GM19328 (cell line): ENCODE measurements around the gene THRAP3.

Experiments
- ATAC-seq: cut with Tn5 transposase; IDR thresholded peaks from one replicate; pipeline ENCODE4 v1.9.1; 2021; ENCODE audit warnings: mild to moderate bottlenecking, moderate library complexity; ENCODE audit not compliant: unreplicated experiment

THRAP3 gene

DNA sequence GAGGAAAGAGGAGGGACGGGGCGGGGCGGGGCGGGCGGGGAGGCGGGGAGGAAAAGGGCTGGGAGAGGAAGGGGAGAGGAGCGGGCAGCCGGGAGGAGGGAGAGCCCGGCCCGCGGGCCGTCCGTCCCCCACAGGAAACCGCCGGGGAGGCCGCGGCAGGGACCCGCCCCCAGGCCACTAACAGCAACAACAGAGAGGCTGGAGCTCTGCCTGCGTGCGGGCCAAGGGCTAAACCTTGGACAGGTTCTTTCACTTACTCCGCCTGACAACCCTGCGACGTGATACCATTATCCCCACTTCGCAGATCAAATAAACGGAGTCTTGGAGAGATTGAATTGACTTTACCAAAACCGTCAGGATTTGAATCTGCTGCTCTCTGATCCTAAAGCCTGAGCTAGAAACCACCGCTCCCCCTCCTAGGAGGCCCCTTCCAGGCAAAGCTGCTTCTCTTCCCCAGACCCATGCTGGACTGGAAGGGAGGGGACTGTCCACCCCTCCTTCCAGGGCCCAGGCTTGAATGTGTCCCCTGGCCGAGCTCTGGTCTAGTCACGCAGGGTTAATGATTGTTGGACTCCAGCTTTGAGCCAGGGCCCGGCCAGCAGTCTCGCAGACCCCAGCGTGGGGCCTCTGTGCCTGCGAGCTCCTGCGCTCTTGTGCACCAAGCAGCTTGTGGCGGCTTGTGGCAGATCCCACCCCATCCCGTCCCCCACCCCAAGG is 99.6 kb downstream of the THRAP3 start, which contains the start of gene EVA1B:
TSS of gene EVA1B (minus strand) at position 10 of the 717 bp plus-strand sequence. CDS start 608 bp downstream, outside the sequence.
- no peak for ATAC-seq

- no peak for ATAC-seq
Measured at GRCh38 chr1:36324353-36324703, 100.1 kb downstream of the THRAP3 start.

- ATAC-seq = no peak
Measured at GRCh38 chr1:36326499-36326898, 102.3 kb downstream of the THRAP3 start.

GRCh38 chr1:36327421-36328087 is 103.3 kb downstream of the THRAP3 start:
- ATAC-seq = no peak

GRCh38 chr1:36328088-36328480 is 103.8 kb downstream of the THRAP3 start:
- ATAC-seq = no peak

GRCh38 chr1:36328713-36329112 is 104.5 kb downstream of the THRAP3 start:
- no peak for ATAC-seq

DNA sequence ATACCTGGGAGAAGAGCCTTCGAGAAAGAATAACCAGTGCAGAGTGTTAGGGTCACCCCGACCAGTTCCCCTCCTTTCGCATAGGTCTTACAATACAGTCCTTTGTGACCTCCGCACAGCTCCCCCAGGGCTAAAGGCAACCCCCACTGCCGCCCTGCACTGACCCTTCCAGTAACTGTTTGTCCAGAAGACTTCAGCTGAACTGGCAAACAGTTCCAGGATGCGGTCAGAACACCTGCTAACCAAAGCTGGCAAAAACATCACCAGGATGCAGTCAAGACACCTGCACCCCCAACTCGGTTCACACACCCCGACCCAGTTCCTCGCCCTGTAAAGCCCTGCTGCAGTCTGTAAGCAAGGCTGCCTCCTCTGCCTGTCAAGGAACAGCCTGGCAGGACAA is 105.6 kb downstream of the THRAP3 start:
- ATAC-seq = no peak

DNA sequence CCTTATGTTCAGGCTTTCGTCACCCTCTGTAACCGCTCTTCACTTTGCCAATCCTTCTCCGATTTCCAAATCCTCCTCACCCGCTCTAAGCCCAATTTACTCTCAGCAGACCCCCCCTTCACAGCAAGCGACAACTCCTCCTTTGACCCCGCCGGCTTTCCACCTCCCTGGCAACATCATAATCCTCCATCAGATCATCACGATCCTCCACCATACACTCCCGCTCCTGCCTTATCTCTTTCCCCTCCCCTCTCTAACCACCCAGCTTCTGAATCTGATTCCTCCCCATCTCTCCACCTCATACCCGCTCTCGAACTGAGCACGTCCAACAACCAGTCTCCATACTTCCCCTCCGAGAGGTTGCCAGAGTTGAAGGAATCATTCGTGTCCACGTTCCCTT is 106.7 kb downstream of the THRAP3 start:
- ATAC-seq = no peak

DNA sequence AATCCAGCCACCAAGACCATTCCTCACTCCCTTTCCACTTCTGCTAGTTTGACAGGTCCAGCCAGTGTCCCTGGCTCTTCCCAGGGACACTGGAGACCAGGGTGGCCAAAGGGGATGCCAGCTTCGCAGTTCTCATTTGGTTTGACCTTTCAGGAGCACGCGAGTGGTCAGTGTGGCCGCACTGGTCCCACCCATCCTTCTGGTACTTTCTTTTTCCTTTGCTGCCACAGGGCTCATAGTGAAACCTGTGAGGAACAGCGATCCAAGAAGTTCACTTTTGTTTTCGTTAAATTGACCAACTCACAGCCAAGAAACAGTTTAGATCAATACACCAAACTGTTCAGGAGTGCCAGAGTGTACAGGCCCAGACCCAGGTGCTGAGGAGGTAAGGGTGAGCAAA is 113.6 kb downstream of the THRAP3 start:
- no peak for ATAC-seq

DNA sequence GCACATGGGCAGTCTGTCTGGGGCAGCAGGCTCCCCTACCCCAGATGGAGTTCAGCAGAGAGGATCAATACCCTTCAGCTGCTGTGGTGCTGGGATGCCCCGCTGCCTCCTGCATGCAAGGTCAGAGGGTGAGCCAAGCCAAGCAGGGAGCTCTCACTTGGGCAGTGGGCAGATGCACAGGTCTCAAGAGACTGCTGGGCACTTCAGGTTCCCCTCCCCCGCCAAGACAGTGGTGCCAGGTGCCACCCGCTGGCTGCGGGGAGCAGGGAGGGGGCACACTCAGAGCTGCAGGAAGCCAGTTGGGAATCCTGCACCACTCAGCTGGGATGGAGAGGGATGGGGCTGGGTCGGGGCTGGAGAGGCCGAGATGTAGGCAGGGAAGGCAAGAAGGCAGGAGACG is 115.0 kb downstream of the THRAP3 start:
- ATAC-seq = no peak

GRCh38 chr1:36339615-36340014 is 115.4 kb downstream of the THRAP3 start:
- ATAC-seq = no peak

DNA sequence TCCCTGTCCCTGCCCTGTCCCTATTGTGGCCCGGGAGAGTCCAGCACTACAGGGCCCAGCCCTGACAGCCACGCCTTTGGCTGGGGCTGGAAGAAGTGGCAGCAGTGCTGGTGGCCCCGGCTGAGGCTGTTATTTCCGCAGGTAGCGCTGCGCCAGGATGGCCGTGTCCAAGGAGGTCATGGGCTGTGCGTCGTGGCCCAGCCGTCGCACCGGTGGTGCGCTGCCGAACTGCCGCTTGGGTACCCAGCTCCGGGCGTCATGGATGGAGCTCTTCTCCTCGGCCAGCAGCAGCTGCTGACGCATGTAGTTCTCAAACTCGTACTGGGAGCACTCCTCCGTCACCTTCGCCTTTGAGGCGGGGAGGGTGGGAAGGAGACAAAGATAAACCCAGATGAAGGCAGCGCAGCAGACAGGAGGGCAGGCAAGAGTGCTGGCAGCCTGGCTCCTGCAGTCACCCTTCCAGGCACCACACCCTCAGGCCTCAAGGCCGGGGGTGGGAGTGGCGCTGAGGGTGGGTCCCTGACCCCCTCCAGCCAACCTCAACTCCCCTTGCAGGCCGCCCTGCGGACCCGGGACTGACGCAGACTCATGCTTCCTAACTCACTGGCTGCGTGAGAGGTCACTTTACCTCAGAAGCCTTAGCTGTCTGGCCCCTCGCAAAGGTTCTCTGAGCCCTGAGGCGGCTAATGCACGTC is 117.5 kb downstream of the THRAP3 start:
- ATAC-seq = no peak

GRCh38 chr1:36342426-36343185 is 118.4 kb downstream of the THRAP3 start:
- ATAC-seq = no peak

- ATAC-seq = no peak
Measured at GRCh38 chr1:36343651-36344394, 119.6 kb downstream of the THRAP3 start.

- no peak for ATAC-seq
Measured at GRCh38 chr1:36344395-36344680, 120.1 kb downstream of the THRAP3 start.

DNA sequence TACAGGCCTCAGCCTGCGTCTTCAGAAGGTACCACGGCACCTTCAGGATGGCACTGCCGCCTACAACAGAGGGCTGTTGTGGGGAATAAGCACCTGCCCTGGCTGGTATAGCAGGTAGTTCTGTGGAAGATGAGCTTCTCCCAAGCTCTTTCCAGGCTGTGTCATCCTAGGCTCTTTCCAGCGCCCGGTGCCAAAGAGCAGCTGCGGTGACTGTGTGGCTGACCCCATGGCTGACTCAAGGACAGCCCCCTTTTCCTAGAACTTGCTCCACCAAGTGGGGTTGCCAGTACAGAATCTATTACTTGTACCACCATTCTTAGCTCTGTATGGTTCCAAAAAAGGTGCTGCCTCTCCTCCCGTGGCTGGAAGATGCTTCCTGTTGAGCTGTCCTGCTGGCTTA is 121.1 kb downstream of the THRAP3 start:
- no peak for ATAC-seq

GRCh38 chr1:36346741-36347370 is 122.6 kb downstream of the THRAP3 start:
- no peak for ATAC-seq

GRCh38 chr1:36349241-36349671 is 125.0 kb downstream of the THRAP3 start:
- peak; percentile 60 for ATAC-seq

GRCh38 chr1:36349839-36350238 is 125.6 kb downstream of the THRAP3 start:
- no peak for ATAC-seq

DNA sequence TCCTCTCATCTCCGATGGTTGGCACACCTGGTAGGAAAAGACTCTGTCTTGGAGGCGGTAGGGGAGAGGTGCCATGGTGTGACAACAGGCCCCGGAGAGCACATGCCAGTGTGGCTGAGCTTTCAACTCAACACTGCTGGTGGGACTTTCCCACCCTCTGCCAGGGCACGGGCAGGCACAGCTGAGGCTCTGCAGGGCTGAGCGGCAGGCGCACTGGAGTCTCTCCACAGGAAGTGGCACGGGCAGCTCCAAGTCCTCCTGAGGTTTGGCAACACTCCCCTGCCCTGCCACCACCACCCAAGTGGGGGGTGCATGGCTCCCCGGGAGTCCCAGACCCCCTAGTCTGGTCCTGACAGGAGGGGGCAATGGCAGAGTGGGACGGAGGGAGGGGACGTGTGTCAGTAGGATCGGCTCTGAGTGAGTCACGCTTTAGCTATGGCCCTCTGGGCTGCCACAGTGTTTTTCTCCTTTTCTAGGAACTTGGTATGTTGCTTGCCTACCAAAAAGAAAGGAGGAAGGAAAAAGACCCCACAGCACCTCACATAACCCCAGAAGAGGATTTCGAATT is 126.5 kb downstream of the THRAP3 start:
- ATAC-seq = no peak
